GM18498 (cell line): Measurements from ENCODE around the gene KCNJ11.
"Not testable (repeated sequence)": the region's sequence is repeated elsewhere in the genome, so short reads cannot be mapped to it uniquely, and the experiment has no call there.

Experiments used
- ATAC-seq: cut with Tn5 transposase; IDR thresholded peaks from one replicate; pipeline ENCODE4 v1.9.1; 2021; ENCODE audit warnings: mild to moderate bottlenecking, moderate library complexity; ENCODE audit not compliant: unreplicated experiment

KCNJ11 gene

DNA sequence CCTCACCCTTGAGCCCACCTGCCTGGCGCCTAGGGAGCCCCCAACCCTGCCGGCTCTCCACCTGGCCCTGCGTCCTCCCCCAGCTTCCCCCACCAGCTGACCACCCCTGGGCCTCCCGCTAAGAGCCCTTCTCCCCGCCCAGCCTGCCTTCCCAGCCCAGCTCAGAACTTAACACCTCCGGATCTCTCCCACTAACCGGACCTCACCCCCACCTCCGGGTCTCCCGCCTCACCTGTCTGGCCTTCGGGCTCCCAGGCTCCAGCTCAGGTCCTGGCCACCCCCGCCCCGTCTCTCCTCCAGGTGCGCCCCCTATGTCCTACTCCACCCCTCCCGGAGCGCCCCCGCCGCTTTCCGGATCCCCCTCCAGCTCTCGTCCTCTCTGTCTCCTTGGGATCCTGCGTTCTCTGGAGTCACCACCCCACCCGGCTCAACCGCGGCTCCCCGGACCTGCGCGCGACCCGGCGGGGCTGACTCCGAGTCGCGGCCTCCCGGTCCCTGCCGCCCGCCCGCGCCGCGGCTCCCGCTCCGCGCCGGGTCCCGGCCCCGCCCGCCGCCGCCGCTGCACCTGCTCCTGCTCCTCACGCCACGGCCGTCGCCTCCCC is at the start of gene KCNJ11:
KCNJ11 (minus strand) TSS at position 51 of the 602 bp plus-strand sequence. CDS start 568 bp downstream, outside the sequence.
- ATAC-seq = peak; percentile 53

GRCh38 chr11:17437366-17437765 is 48.9 kb upstream of the KCNJ11 start:
- no peak for ATAC-seq

DNA sequence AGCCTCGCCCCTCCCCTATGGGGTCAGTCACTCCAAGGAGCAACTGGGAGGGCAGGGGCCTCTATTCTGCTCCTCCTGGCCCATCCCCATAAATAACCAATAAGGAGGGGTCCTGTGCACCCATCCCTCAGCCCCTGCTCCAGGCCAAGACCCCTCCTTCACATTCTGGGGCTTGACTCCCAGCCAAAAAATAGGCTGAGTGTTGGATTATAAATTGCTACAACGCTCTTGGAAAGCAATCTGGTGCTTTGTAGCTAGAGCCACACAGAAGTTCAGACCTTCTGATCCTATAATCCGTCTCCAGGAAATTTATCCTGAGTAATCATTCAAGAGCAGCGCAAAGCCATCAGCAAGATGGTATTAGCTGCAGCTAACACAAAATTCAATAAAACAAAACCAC is 45.6 kb upstream of the KCNJ11 start:
- no peak for ATAC-seq

GRCh38 chr11:17432002-17432401 is 43.5 kb upstream of the KCNJ11 start:
- no peak for ATAC-seq

DNA sequence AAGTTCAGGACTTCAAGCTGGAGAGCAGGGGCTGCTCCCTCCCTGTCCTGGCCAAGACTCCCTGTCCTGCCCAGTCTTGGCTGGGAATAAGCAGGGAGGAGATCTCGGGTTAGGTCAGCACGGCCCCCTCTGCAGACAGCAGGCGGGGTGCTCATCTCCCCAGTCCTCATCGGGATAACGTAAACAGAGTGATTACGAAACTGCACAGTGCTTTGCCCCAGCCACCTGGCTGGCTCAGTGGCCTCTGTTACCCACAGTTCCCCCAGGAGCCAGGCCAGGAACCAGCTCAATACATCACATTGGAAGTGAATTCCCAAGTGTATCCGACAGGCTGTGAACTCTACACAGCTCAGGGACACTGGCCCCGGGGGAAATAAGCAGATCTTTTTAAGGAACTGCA is 42.7 kb upstream of the KCNJ11 start:
- ATAC-seq = no peak

DNA sequence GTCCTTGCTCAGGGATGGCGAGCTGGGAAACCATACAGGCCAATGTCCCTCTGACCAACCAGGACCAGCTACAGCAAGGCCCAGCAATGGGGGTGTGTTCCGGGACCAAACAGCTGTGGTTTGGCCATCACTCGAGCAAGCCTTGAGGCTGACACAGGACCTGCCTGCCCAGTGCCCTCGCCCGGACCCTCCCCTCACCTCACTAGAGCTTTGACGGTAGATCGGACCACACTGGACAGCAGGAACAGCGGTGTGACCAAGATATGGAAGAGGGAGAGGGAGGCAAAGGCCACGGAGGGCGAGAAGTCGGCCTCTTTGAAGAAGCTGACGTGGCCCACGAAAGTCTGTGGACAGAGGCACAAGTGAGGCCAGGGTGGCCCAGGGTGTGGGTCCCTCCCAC is 42.2 kb upstream of the KCNJ11 start:
- ATAC-seq = no peak

- ATAC-seq = no peak
Observed at GRCh38 chr11:17428925-17429324, 40.5 kb upstream of the KCNJ11 start.

- ATAC-seq = no peak
Observed at GRCh38 chr11:17428261-17428660, 39.8 kb upstream of the KCNJ11 start.

- ATAC-seq = not testable (repeated sequence)
Observed at GRCh38 chr11:17426233-17426632, 37.8 kb upstream of the KCNJ11 start.

GRCh38 chr11:17423533-17424310 is 35.3 kb upstream of the KCNJ11 start:
- ATAC-seq = no peak

GRCh38 chr11:17421781-17422180 is 33.3 kb upstream of the KCNJ11 start:
- ATAC-seq = no peak

GRCh38 chr11:17418444-17419081 is 30.1 kb upstream of the KCNJ11 start:
- no peak for ATAC-seq

DNA sequence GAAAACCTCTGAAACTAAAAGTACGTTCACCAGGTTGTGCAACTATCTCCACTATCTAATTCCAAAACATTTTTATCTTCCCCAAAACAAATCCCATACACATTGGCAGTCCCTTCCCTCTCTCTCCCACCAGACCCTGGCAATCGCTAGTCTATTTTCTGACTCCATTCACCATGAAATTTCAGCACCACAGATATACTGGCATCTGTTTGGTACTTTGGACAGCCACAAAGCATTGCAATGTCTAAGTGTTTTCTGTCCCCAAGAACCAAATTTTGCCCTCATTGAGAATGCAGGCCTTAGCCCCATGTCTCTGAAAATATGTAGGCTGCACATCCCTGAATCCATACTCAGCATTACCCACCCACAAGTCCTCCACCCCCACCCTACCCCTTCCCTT is 28.0 kb upstream of the KCNJ11 start:
- ATAC-seq = no peak

- no peak for ATAC-seq
Observed at GRCh38 chr11:17415523-17416104, 27.2 kb upstream of the KCNJ11 start.

- no peak for ATAC-seq
Observed at GRCh38 chr11:17414992-17415391, 26.5 kb upstream of the KCNJ11 start.

GRCh38 chr11:17414317-17414737 is 25.9 kb upstream of the KCNJ11 start:
- no peak for ATAC-seq

DNA sequence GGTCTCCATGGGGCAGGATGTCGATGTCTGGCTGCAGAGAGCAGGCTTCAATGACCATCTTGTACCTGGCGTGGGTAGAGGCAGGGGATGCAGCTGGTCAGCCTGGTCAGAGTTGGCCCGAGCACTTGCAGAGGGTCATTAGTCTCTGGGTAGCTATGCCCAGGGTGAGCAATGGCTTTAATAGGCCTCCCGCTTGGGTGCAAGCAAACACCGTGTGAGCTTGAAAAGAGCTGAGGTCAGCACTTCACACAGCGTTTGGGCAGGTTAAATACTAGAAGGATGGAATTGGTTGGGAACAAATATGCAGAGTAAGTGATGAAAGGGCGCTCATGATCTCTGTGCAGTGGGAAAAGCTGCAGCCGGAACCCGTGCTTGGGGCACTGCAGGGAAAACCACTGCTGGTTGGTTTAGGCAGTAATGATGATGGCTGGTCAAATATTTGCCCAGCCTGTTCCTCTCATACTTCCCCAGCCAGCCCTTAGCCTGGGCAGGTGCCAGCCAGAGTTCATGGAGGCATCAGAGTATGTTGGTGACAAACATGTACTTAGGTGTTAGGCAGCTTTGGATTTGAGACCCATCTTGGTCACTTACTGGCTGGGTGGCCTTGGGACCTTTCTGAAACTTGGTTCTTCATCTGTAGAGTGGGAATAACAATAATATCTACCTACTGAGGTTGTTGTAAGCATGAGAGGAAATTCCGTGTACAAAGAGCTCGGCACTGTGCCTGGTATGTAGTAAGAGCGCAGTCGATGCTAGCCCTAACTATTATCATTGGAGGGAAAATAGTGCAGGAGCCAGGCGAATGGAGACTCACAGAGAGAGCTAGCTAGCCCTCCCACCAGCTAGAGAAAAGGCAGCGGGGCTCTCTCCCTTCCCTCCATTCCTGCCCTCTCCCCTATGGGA is 25.2 kb upstream of the KCNJ11 start:
- no peak for ATAC-seq

GRCh38 chr11:17412488-17413180 is 24.2 kb upstream of the KCNJ11 start:
- ATAC-seq = no peak

DNA sequence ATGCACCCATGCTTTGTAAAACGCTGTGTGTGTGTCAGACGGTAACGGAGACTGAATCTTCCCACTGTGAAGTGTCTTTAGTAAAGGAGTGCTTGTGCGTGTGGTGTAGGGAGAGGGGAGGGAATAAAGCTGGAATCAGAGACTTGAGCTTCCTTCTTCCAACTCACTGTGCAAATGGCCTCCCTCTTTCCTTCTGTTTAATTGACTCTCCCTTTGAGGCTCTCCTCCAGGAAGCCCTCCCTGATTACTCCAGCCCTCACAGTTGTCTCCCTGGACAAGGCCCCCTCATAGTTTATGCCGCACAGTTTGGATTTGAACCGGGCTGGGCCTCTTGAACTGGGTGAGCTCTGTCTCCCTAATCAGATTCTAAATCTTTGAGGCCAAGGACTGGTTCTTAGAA is 23.0 kb upstream of the KCNJ11 start:
- ATAC-seq = no peak
